Measurements from ENCODE around the gene ANKRD17. TPM values are rescaled to one million over a fixed set of nuclear protein-coding genes. Genes with fewer than 3 reads are reported as not detected.

The ANKRD17 gene
- total and polyA plus RNA-seq, 9 of the 15 experiments (the other 6 are each of a cell fraction or from before 2014, with no cell fraction given), result 25.5 to 86.9 (median 52.2) TPM

DNA sequence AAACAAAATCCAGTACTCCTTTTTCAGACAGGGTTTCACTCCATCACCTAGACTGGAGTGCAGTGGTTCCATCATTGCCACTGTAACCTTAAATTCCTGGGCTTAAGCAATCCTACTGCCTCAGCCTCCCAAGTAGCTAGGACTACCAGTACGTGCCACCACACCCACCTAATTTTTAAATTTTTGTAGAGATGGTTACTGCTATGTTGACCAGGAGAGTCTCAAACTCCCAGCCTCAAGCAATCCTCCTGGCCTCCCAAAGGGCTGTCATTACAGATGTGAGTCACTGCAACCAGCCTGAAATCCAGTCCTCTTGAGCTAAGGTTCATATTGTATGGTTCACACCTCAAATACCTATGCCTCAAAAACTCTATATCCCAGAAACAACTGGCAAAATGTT, 22.4 kb downstream of the ANKRD17 start:
- Histone ChIP-seq H2AFZ (ENCODE audit: low read depth, low read length) (no peak overlapping the region), H3K36me3 (ENCODE audit: control insufficient read depth, insufficient read depth, low read length) (peaks cover 67% of the 10 kb centered on the region), H3K4me3 (no peak overlapping the region), H4K20me1 (replicated peaks; ENCODE audit: control insufficient read depth, insufficient read depth, low read length) (no peaks in the 10 kb centered on the region), H3K9ac (ENCODE audit: insufficient read depth in 1 of 2, low read depth in 2 of 2, low read length in 2 of 2) (no peak overlapping the region), H3K27ac (ENCODE audit: extremely low read depth, low read depth, low read length) (no peak overlapping the region), H3K79me2 (ENCODE audit: control insufficient read depth, insufficient read depth, low read length) (peaks cover 99% of the 10 kb centered on the region), H3K4me1 (replicated peaks in 1 of 2; ENCODE audit: control insufficient read depth in 2 of 2, insufficient read depth in 2 of 2, low read length in 2 of 2) (peaks cover 0 to 12% of the 10 kb centered on the region in 2 experiments; a peak in 2 of 5 replicates), H3K4me2 (ENCODE audit: insufficient read depth, low read length) (no peak overlapping the region), H3K27me3 (ENCODE audit: control insufficient read depth in 2 of 2, insufficient read depth in 2 of 2, low read length in 2 of 2) (no peaks in the 10 kb centered on the region), H3K9me3 (replicated peaks; ENCODE audit: control insufficient read depth, insufficient read depth, low read depth, low read length) (no peaks in the 10 kb centered on the region), H3K9me1 (ENCODE audit: control insufficient read depth, insufficient read depth, low read length) (no peaks in the 10 kb centered on the region)
- no TSS peak for BruUV-seq (replicated peaks)
- 100% methylated on average over 1 of the region's 1 CpG for WGBS (ENCODE audit: insufficient coverage, low coverage, missing lambda C conversion rate)
- FAIRE-seq (no peak), DNase-seq (ENCODE audit: extremely low read depth in 1 of 4, low spot score in 3 of 4) (no peak), ATAC-seq (no peak; the same call in 2 of the 3 replicates)
- in situ Hi-C loops (cut with MboI), result no loop called here
- POLR2A ChIA-PET, result interaction anchor here (0.6 to 1.6 kb wide), 4 partner anchors 13 to 23 kb away, joined by 3 to 5 read pairs (median 3); partner anchors contain the start of gene ANKRD17
- CTCF ChIA-PET (ENCODE audit: low intra/inter-chr PET ratio), result no interaction called here
- TF ChIP-seq, protein P1, sequence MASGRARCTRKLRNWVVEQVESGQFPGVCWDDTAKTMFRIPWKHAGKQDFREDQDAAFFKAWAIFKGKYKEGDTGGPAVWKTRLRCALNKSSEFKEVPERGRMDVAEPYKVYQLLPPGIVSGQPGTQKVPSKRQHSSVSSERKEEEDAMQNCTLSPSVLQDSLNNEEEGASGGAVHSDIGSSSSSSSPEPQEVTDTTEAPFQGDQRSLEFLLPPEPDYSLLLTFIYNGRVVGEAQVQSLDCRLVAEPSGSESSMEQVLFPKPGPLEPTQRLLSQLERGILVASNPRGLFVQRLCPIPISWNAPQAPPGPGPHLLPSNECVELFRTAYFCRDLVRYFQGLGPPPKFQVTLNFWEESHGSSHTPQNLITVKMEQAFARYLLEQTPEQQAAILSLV (tag; IDR thresholded peaks at IDR 0.05), result no peak
- TF ChIP-seq SREBF2 (CRISPR knock-in tag; IDR thresholded peaks at IDR 0.05) (no peak), MAFK (IDR thresholded peaks at IDR 0.05; ENCODE audit: low read length) (no peak), NCOA4 (IDR thresholded peaks at IDR 0.05; ENCODE audit: partially characterized antibody) (no peak), JUND (IDR thresholded peaks at IDR 0.05; ENCODE audit: borderline replicate concordance, low read depth, low read length) (no peak), JUND (tag; IDR thresholded peaks at IDR 0.05; ENCODE audit: borderline replicate concordance, low read depth, low read length) (no peak), EHMT2 (IDR thresholded peaks at IDR 0.05) (no peak), SRSF9 (IDR thresholded peaks at IDR 0.05; ENCODE audit: borderline replicate concordance, low read depth, low read length) (no peak), XRCC5 (IDR thresholded peaks at IDR 0.05; ENCODE audit: low read depth, low read length) (no peak), NELFE (IDR thresholded peaks at IDR 0.05; ENCODE audit: insufficient read depth, insufficient read length) (no peak), THRAP3 (IDR thresholded peaks at IDR 0.05; ENCODE audit: borderline replicate concordance) (no peak), PHF21A (IDR thresholded peaks at IDR 0.05; ENCODE audit: borderline replicate concordance, low read depth) (no peak), EP300 (IDR thresholded peaks at IDR 0.05; ENCODE audit: low read length) (no peak), CBFA2T3 (IDR thresholded peaks at IDR 0.05) (no peak)
- intact Hi-C loops (cut with micrococcal nuclease), result no loop called here
